Measurements from ENCODE around the gene KLF13. TPM values are rescaled to one million over a fixed set of nuclear protein-coding genes. Genes with fewer than 3 reads are reported as not detected.

The KLF13 gene
- total and polyA plus RNA-seq, 10 of the 15 experiments (the other 5 are each of a cell fraction or from before 2014, with no cell fraction given) = 20.3 to 109 (median 51.4) TPM

- TF ChIP-seq E4F1 (IDR thresholded peaks at IDR 0.05; ENCODE audit: borderline replicate concordance, partially characterized antibody) (no peak), CHD1 (IDR thresholded peaks at IDR 0.05; ENCODE audit: low read depth, low read length) (no peak), BCL11A (IDR thresholded peaks at IDR 0.05; ENCODE audit: low read depth, low read length) (no peak), ELK1 (IDR thresholded peaks at IDR 0.05; ENCODE audit: low read depth, low read length) (no peak), ZNF687 (IDR thresholded peaks at IDR 0.05) (no peak), FOXM1 (IDR thresholded peaks at IDR 0.05; ENCODE audit: low read depth, low read length) (no peak), ZNF217 (IDR thresholded peaks at IDR 0.05) (no peak), CEBPB (IDR thresholded peaks at IDR 0.05; ENCODE audit: borderline replicate concordance in 1 of 2, low read depth in 2 of 2, low read length in 2 of 2) (no peak)
Observed at GRCh38 chr15:31398677-31399301, 72.2 kb downstream of the KLF13 start (continued).
